ENCODE data around the gene ASCL2. TPM values are rescaled to one million over a fixed set of nuclear protein-coding genes. Genes with fewer than 3 reads are reported as not detected.
"Not testable (repeated sequence)": the region's sequence is repeated elsewhere in the genome, so short reads cannot be mapped to it uniquely, and the experiment has no call there.

ASCL2 gene
- total and polyA plus RNA-seq, 12 donors, result 0.15 to 2.7 (median 0.25) TPM; not detected in 4

- WGBS, 2 donors, result 47 to 74% methylated on average over 6 of the region's 6 CpGs
- no peaks in the 10 kb centered on the region for H3K9me3 ChIP-seq
- no peaks in the 10 kb centered on the region for H3K36me3 ChIP-seq
- peak overlapping the region in 3 of 10 donors; percentile 29 to 52 (median 41) for H3K27ac ChIP-seq
- peak overlapping the region in 2 of 10 donors; percentile 15 to 24 for H3K4me3 ChIP-seq
- peaks cover 0 to 20% (median 7%) of the 10 kb centered on the region in 9 donors for H3K4me1 ChIP-seq
- peaks cover 0 to 6% (median 0%) of the 10 kb centered on the region in 7 donors for H3K27me3 ChIP-seq
- intact Hi-C loops (cut with DNase I), result no loop called here
- TF ChIP-seq CTCF (IDR thresholded peaks at IDR 0.05), result no peak
- DNase-seq (no peak), ATAC-seq (peak in 7 of 8 donors; percentile 65 to 83 (median 76))
Observed at GRCh38 chr11:2289350-2289749, 19.0 kb upstream of the ASCL2 start.

DNA sequence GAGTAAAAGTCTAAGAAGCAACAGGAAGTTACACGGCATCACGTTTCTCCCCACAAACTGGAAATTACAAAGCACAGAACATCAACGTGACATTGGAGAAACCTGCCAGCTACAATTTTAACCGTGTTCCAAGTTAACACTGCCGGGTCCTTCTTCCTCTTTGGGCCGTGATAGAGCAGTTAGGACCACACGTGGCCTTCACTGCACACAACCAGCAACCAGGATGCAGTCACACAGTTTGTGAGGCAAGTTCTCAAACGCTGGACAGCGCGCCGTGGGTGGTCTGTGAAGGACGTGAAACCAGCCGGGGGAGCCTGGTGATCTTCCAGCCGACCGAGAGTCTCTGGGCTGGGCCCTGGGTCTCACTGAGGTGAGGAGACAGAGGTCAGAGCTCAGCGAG lies 16.7 kb upstream of the ASCL2 start:
- intact Hi-C loops (cut with DNase I), result no loop called here
- no peak for TF ChIP-seq CTCF (IDR thresholded peaks at IDR 0.05)
- peak in 1 of 2 donors; percentile 2 for DNase-seq
- Histone ChIP-seq H3K36me3 (no peaks in the 10 kb centered on the region), H3K4me1 (peaks cover 0 to 18% (median 7%) of the 10 kb centered on the region in 9 donors), H3K27ac (no peak overlapping the region), H3K27me3 (peaks cover 0 to 6% (median 0%) of the 10 kb centered on the region in 7 donors), H3K9me3 (peaks cover 0 to 15% (median 7%) of the 10 kb centered on the region in 11 donors), H3K4me3 (no peak overlapping the region)
- 56 to 63% methylated on average over 16 of the region's 16 CpGs for WGBS, 2 donors
- ATAC-seq, result no peak

DNA sequence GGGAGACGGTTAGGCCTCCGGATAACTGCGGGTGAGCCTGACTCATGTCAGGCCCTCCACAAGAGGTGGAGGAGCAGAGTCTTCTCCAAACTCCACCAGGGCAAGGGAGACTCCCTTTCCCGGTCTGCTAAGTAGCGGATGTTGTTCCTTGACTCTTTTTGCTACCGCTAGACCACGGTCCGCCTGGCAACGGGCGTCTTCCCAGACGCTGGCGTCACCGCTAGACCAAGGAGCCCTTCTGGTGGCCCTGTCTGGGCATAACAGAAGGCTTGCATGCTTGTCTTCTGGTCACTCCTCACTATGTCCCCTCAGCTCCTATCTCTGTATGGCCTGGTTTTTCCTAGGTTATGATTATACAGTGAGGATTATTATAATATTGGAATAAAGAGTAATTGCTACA lies 16.0 kb upstream of the ASCL2 start:
- intact Hi-C loops (cut with DNase I); H3K27me3 ChIP-seq; H3K4me3 ChIP-seq; H3K27ac ChIP-seq; H3K36me3 ChIP-seq; ATAC-seq: not testable (repeated sequence)
- Histone ChIP-seq H3K4me1 (peaks cover 0 to 18% (median 7%) of the 10 kb centered on the region in 9 donors), H3K9me3 (peaks cover 0 to 22% (median 7%) of the 10 kb centered on the region in 11 donors)
- DNase-seq, result peak in 1 of 2 donors; percentile 1
- WGBS, 2 donors, result 87 to 90% methylated on average over 10 to 12 of the region's 13 CpGs

- TF ChIP-seq CTCF (IDR thresholded peaks at IDR 0.05), result no peak
- no peaks in the 10 kb centered on the region for H3K36me3 ChIP-seq
- H3K4me3 ChIP-seq, result no peak overlapping the region
- no peak for DNase-seq
- intact Hi-C loops (cut with DNase I), result no loop called here
- H3K27ac ChIP-seq, result no peak overlapping the region
- H3K4me1 ChIP-seq, result no peaks in the 10 kb centered on the region
- WGBS, 2 donors, result 69 to 72% methylated on average over 2 of the region's 2 CpGs
- peaks cover 0 to 9% (median 0%) of the 10 kb centered on the region in 7 donors for H3K27me3 ChIP-seq
- no peak for ATAC-seq
- peaks cover 0 to 45% (median 18%) of the 10 kb centered on the region in 11 donors for H3K9me3 ChIP-seq
Observed at GRCh38 chr11:2280208-2280607, 9.8 kb upstream of the ASCL2 start.

DNA sequence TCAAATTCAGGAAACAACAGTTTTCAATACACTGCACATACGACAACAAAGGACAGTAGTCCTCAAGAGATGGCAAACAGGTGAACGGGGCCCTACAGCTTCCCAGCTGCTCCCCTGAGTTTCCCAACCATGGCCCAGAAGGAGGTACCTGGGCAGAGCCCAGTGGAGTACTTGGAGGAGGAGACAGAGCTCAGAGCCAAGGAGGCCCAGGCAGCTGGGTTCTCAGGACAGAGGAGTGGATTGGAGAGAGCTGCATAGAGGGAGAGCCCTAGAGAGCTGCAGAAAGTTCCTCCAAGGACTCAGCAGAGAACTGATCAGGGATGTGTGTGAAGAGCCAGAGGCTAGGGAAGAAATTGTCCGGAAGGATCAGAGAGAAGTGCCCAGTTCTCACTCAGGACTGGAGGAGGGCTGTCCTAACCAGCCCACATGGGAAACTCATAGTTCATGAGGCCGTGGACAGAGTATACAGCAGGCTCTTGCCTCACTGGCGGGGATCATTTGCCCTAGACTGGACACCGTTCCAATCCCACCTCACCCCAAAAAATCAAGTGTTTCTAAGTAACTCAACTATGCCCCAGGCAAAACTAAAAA lies 7.6 kb upstream of the ASCL2 start:
- 84 to 85% methylated on average over 6 of the region's 6 CpGs for WGBS, 2 donors
- TF ChIP-seq CTCF (IDR thresholded peaks at IDR 0.05), result no peak
- ATAC-seq (no peak), DNase-seq (peak in 1 of 2 donors; percentile 1)
- Histone ChIP-seq H3K4me1 (no peaks in the 10 kb centered on the region), H3K27me3 (peaks cover 0 to 23% (median 16%) of the 10 kb centered on the region in 7 donors), H3K4me3 (no peak overlapping the region), H3K27ac (no peak overlapping the region), H3K36me3 (no peaks in the 10 kb centered on the region), H3K9me3 (peaks cover 0 to 40% (median 17%) of the 10 kb centered on the region in 11 donors)
- intact Hi-C loops (cut with DNase I), result no loop called here
